K562 treated with DMSO at 1 percent for 48 hours (cell line): ENCODE data around the gene MX1. TPM values are rescaled to one million over a fixed set of nuclear protein-coding genes. Genes with fewer than 3 reads are reported as not detected.

Experiments used
- total RNA-seq: library from RNA; unstranded; fragments of 300-600 nt; gene quantifications from 2 replicates; pipeline ENCODE4 v1.2.3, GENCODE V29; 2022; ENCODE audit warnings: low replicate concordance; ENCODE audit errors: extremely low read depth

Gene MX1
- not detected in 2 replicates for total RNA-seq

DNA sequence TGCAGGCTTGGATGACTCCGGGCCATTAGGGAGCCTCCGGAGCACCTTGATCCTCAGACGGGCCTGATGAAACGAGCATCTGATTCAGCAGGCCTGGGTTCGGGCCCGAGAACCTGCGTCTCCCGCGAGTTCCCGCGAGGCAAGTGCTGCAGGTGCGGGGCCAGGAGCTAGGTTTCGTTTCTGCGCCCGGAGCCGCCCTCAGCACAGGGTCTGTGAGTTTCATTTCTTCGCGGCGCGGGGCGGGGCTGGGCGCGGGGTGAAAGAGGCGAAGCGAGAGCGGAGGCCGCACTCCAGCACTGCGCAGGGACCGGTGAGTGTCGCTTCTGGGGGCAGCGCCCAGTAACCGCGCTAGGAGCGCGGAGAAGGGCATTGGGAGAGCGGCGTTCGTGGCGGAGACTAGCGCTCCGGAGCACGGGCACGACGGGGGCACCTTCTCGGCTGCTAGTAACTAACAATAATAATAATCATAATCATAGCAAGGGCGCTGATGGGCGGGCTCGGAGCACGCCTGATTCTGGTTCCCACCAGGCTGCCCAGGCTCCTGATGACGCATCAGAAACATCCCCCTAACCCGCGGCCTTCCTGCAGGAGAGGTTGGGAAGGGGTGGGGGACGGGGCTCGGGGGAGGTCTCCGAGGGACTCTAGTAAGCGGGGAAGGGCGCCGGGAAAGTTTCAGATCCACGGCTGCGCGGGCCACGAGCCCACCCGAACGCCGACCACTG lies at the start of gene MX1:
MX1 (plus strand) TSS at position 286 of the 722 bp plus-strand sequence. CDS start 5,832 bp downstream, outside the sequence.

DNA sequence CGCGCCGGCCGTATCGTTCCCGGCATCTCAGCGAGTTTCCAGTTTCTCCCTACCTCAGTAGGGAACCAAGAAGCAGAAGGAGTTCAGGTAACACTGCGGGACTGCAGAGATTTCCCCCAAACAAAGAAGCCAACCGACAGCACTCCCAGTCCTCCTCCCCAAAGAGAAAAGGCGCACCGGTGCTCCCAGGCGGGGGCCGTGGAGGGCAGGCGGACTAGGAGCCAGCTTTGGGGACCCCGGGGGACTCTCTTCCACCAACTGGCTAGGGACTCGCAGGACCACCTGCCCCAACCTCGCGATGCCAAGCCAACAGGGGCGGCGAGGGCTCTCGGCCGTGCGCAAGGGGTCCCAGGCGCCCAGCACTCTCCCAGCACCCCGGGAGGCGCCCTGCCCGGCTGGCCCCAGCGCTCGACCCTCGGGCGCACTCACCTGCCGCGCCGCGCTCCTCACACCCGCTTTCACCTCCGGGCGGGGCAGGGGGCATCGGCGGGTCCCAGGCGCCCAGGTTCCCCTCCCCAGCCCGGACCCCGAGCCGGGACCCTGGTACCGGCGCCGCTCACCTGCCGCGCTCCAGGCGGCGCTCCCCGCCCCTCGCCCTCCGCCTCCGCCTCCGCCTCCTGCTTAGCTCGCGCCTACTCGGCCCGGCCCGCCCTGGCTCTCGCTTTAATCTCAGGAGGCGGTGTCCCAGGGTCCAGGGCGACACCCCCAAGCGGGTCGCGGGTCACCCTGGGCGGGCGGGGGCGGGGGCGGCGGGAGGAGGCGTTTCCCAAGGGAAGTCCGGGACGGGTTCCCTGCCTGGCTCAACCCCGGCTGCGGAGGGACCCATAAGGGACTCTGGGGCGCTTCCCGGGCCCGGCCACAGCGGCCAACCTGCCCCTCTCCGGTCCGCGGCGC lies 81.7 kb downstream of the MX1 start, which contains the start of gene TMPRSS2:
TMPRSS2 (minus strand) TSS at position 638 of the 894 bp plus-strand sequence. CDS start 10,025 bp downstream, outside the sequence.

Other genes starting within 250 kb of the MX1 start
- gene FAM3B, start 109.4 kb upstream of the MX1 start, total RNA-seq: not detected in 2 replicates
- gene MX2, start 64.2 kb upstream of the MX1 start, total RNA-seq: not detected in 2 replicates
- not detected in 2 replicates for gene TMPRSS2, start 81.9 kb downstream of the MX1 start, total RNA-seq